ENCODE data around the gene C18orf63.

C18orf63 gene

DNA sequence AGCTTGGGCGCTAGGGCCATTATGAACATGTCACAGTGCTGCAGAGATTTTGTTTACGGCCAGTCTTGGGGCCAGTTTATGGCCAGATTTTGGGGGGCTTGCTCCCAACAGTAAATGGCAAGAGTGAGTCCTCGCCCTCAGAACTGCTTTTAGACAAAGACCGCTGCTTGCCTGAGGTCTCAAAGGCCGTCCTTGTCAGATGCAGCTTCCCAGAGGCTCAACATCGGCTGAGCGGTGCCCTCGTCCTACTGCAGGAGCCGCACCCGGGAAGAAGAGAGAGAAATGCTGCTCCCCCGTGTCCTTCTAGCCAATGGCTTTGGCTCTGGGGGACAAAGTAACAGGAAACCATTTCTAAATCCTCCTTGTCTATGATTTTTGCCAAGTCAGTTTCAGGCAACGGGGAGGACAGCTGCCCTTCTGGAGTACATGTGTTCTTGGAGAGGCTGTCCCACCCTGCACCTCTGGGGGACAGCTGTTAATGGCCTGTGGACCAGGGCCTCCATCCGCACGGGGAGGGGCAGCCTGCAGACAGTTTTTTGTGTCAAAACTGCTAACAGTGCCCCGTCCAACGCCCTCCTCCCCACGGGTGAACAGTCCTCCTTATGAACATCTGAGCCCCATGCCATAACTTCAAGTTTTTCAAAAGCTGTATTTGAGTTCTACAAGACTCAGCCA, 66.1 kb downstream of the C18orf63 start:
- no peak for DNase-seq

DNA sequence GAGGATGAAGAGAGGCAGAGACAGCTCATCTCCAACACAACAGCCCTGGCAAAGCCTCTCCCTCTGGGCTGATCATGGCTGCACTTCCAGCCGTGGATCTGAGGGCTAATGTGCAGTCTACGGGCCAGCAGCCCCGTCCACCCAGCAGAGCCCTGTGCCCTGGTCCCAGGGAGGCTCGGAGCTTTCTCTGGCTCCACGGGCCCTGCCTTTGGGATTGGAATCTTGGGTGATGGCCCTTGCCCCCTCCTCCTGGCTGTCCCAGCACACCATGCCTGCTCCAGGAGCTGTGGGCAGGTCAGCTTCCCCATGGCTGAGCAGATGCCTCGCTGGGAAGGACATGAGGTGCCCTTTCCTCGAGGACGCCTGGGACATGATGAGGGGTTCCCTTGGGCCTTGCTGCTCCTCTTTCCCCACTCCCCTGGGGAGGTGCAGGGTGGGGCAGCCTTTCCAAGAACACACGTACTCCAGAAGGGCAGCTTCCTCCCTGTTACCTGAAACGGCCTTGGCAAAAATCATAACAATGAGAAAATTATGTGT, 66.9 kb downstream of the C18orf63 start:
- DNase-seq, result no peak

DNA sequence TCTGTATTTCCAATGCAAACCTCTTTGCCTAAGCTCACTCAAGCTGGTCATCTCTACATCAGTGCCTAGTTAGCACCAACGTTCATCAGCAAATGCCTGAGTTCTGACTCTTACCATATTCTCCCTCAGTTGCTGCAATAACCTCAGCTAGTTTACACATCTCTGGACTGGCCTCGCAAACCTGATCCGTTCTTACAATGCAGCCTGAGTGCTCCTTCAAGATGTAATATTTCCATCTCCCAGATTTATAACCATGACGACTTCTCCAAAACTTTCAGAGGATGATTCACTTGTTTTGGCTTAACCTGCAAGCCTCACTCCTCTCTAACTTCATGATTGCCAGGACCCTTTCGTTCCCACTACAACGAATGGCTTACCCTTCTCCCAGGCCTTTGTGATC, 71.7 kb downstream of the C18orf63 start:
- no peak for DNase-seq

DNA sequence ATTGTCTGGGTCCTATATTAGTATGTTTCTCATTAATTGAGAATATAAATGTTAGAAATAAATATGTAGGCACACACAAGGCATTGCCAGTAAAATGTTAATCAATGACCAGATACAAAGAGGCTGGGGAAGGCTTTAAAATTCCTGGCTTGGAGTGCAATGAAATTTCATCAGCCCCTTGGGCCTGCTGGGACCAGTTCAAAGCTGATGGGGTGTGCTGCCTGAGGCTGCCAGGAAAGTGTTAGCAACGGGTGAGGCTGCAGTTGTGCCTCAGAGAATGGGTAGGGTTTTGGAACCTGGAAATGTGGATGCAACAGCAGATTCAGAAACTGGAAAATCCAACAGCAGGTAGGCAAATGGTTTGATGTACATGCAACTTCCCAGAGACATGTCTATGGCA, 72.6 kb downstream of the C18orf63 start:
- DNase-seq, result no peak

GRCh38 chr18:74389171-74389927, 73.7 kb downstream of the C18orf63 start:
- DNase-seq, result no peak

- no peak for DNase-seq
Measured at GRCh38 chr18:74389991-74390390, 74.4 kb downstream of the C18orf63 start.

DNA sequence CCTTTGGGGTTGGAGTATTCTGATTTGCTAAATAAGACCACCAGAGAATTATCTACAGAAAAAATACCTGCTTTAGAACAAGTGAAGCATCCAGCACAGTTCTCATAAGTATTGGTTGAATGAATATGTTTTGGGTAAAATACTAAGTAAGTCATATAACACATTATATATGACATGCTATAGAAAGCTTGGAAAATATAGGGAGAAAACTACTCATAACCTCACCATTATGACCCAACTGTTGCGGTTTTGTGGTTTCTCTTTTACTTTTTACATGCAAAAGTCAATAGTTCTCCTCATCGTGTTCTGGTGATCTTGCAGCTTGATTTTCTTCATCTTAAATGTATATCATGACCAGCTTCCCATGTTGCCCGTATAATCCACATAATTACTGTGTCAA, 75.3 kb downstream of the C18orf63 start:
- DNase-seq, result no peak

DNA sequence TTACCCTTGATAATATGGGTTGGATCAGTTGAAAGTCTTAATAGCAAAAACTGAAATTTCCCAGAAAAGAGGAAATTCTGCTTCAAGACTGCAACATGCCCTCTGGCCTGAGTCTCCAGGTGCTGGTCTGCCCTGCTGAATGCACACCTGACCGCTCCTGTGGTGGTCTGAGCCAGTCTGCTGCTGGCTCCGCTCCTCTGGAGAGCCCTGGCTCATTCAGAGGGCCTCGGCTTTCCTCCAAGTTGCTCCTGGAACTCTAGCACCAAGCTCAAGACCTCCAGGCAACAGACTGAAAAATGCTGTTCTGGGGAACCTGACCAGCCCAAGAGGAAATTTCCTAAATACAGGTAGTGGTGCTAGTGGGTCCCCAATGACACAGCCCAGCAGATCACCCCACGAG, 76.7 kb downstream of the C18orf63 start:
- no peak for DNase-seq

DNA sequence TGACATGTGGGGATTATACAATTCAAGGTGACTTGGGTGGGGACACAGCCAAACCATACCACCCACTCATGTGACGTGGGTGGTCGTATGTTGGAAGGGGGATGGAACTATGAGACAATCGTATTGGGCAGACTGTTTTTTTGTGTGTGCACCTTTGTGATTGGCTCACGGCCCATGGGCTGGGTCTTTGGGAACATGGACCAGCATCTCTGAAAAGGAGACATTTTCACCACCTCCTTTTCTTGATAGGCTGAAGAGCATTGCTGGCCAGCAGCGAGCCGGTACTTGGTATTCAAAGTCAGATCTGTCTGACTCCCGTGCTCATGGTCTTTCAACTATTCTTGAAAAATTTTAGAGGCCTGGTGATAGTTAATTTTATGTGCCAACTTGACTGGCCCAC, 79.4 kb downstream of the C18orf63 start:
- DNase-seq, result no peak

GRCh38 chr18:74395648-74396154, 80.1 kb downstream of the C18orf63 start:
- DNase-seq, result no peak

DNA sequence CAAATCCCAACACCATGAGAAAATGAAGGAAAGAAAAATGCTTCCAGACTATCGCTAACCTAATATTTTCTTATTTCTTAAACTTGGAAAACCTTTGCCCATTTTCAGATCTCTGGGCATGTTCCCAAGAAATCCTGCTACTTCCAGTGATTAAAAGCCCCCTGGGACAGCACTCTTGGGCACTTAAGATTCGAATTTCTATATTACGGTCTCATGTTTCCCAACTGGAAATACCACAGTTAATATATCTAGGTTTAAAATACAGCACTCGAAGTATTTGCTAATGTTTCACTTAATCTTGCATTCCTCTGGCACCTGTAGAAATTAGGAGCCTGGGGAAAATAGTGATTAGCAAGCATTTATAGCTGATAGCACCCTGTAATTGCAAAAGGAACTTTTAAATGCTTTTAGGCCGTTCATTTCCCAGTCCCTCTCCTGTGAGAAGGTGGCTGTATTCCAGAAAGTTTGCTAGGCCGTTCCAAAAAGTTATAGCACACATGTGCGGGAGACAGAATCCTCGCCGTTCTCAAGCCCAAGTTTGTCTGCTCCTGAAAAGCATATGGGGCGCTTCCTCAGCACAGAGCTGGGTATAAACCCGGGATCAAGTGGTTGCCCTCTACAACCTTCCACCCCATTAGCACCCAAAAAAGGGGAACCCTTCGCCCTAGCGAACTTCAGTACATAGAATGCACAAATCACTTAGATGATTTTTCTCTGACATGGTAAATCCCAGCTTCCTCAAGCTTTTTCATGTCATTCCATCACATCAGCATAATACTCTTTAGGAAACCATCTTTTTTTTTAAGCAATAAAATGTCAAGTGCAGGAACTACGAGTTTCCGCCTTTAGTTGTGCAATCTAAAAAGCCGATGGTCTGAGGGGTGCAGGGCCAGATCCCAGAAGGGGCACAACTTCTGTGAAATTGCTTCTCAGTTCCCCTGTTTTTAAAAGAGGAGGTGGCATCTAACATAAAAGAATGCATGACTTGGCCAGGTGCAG, 80.8 kb downstream of the C18orf63 start:
- no peak for DNase-seq

DNA sequence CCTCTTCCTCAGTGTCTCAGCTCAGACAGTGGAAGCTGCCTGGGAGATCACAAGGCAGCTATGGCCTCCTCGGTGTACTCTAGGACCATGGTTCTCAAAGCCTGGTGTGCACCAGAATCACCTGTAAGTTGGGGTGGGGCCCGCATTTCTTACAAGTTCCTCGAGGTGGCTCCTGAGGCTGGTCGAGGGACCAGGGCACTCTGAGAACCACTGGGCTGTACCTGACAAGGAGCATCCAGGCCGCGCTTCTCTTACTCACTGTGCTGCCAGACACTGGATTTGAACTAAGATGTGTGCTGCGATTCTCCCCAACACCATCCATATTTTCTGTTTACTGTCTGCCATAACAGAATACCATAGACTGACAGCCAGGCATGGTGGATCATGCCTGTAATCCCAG, 81.9 kb downstream of the C18orf63 start:
- no peak for DNase-seq

- no peak for DNase-seq
Measured at GRCh38 chr18:74399091-74399887, 83.7 kb downstream of the C18orf63 start.

- no peak for DNase-seq
Measured at GRCh38 chr18:74400813-74401212, 85.2 kb downstream of the C18orf63 start.

DNA sequence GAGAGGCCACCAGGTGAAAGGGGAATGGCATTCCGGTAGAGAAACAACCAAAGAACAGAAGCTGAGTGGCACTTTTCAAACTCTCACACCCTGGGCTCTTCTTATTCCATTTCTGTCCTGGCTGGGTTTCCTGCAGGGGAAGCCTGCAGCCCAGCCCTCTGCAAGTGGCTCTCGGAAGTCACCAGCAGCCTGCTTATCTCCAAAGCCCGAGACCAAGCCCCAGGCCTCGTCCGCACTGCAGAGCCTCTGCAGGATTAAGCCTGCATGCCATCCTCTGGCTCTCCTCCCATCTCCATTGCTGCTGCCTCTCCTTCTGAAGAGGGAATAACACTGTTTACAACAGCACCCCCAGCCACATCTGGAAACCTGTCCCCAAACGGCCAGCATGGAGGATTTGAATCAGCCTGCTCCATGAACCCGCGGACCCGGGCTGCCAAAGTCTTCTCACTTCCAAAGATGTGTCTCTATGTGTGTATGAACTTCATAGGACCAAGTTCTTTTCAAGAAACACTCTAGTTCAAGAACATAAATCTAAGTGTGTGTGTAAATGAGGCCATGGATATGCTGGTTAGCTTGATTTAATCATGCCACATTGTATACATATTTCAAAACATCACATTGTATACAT, 87.3 kb downstream of the C18orf63 start:
- DNase-seq, result no peak

DNA sequence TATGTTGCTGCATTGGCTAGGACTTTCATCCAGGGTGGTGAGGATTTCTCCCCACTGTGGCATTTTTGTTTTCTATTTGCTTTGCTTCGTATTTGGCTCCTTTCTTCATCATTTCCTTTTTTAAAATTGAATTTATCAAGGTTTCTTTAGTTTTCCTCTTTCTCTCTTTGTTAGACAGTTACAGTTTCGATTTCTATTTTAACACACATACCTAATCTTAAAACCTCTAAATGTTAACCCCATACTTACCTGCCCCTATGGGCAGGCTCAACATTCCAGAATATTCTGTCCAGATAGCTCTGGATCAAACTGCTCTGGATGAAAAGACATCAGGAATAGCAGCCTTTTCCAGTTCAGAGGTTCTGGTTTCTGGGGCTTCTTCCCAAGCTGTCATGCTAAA, 92.2 kb downstream of the C18orf63 start:
- no peak for DNase-seq
